ENCODE results near the gene TMED4. TPM values are rescaled to one million over a fixed set of nuclear protein-coding genes. Genes with fewer than 3 reads are reported as not detected.
A peak's percentile ranks its signal among the peaks of the same experiment; 100 is the strongest.

TMED4 gene
- total and polyA plus RNA-seq, 2 donors (not counting 1 experiment from before 2014, with no cell fraction given): 84.1 to 102 TPM

DNA sequence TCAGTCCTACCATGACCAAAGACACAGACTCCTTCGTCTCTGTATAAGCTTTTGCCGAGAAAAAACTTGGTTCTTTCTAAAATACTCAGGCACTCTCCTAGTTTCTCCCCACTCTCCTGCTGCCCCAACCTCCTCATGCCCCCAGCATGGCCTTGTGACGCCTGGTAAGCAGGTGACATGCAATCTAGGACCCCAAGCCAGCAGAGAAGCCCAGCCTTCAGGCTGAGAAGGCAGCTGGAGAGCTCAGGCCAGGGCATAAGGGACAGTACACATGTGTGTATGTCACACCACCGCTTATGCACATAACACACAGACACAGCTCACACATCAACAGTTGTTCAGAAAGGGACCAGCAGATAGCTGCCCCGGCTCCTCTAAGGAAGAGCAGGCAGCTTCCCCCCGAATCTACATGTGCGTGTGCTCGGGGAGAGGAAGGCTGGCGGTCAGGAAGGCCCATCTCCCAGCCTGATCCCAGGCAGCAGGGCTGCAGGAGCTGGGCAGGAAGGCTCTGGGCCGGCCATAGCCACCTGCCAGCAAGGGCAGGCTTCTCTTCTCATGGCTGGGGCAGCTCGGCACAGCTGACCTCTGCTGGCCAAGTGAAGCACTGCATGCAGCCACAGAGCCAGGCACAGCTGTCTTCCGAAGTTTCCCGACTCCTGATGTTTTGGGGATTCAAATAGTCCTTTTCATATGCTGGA lies 16.8 kb downstream of the TMED4 start:
- Mint-ChIP-seq H3K4me3 (no peak overlapping the region), H3K4me1 (no peaks in the 10 kb centered on the region), H3K9me3 (ENCODE audit: insufficient read depth) (no peaks in the 10 kb centered on the region), H3K27me3 (no peaks in the 10 kb centered on the region), H3K27ac (no peak overlapping the region)
- H3K9me3 ChIP-seq (ENCODE audit: control extremely low read depth in 1 of 3, control insufficient read depth in 2 of 3, insufficient read depth in 1 of 3, low read length in 2 of 3): no peaks in the 10 kb centered on the region
- intact Hi-C loops (cut with micrococcal nuclease): loop anchor here (1.0 to 2.0 kb wide), 2 partner anchors 74 to 324 kb away; partner anchors contain the start of gene NUDCD3
- no peaks in the 10 kb centered on the region for H3K27me3 ChIP-seq (replicated peaks in 1 of 4; ENCODE audit: control extremely low read depth in 1 of 4, control insufficient read depth in 3 of 4, insufficient read depth in 4 of 4, low read length in 3 of 4)
- peaks cover 24% of the 10 kb centered on the region for H4K20me1 ChIP-seq (ENCODE audit: control insufficient read depth, insufficient read depth, low read length, poor library complexity, severe bottlenecking)
- H3K27ac ChIP-seq (ENCODE audit: low read length in 2 of 2): no peak overlapping the region
- TF ChIP-seq, protein P1, sequence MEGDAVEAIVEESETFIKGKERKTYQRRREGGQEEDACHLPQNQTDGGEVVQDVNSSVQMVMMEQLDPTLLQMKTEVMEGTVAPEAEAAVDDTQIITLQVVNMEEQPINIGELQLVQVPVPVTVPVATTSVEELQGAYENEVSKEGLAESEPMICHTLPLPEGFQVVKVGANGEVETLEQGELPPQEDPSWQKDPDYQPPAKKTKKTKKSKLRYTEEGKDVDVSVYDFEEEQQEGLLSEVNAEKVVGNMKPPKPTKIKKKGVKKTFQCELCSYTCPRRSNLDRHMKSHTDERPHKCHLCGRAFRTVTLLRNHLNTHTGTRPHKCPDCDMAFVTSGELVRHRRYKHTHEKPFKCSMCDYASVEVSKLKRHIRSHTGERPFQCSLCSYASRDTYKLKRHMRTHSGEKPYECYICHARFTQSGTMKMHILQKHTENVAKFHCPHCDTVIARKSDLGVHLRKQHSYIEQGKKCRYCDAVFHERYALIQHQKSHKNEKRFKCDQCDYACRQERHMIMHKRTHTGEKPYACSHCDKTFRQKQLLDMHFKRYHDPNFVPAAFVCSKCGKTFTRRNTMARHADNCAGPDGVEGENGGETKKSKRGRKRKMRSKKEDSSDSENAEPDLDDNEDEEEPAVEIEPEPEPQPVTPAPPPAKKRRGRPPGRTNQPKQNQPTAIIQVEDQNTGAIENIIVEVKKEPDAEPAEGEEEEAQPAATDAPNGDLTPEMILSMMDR (IDR thresholded peaks at IDR 0.05): peak; percentile 98
- TF ChIP-seq EZH2 (IDR thresholded peaks at IDR 0.05; ENCODE audit: borderline replicate concordance, insufficient read depth, low read depth, low read length, poor library complexity, severe bottlenecking): no peak
- CTCF ChIA-PET: interaction anchor here (0.7 to 4.6 kb wide), 32 partner anchors 9 to 571 kb away, joined by 3 to 42 read pairs (median 4); partner anchors contain the start of genes DDX56, H2AZ2, NUDCD3 and OGDH
- 70% methylated on average over 13 of the region's 13 CpGs for WGBS (ENCODE audit: insufficient coverage)
- H3K4me3 ChIP-seq (ENCODE audit: control extremely low read depth in 1 of 5, extremely low read depth in 1 of 5, insufficient read depth in 1 of 5, low read depth in 2 of 5, low read length in 4 of 5): no peak overlapping the region
- H3K36me3 ChIP-seq (replicated peaks in 1 of 2; ENCODE audit: control extremely low read depth in 1 of 2, control insufficient read depth in 1 of 2, extremely low read depth in 1 of 2, insufficient read depth in 2 of 2, low read length in 1 of 2): peaks cover 6 to 61% of the 10 kb centered on the region in 2 experiments
- POLR2A ChIA-PET: interaction anchor here (0.6 to 1.5 kb wide), 2 partner anchors 8 to 68 kb away, joined by 4 to 7 read pairs; partner anchors contain the start of gene DDX56
- DNase-seq (peak; percentile 73), ATAC-seq (ENCODE audit: low read depth) (peak; percentile 98)
- H3K4me1 ChIP-seq (ENCODE audit: control insufficient read depth in 2 of 2, insufficient read depth in 2 of 2, low read length in 2 of 2): no peaks in the 10 kb centered on the region
- peaks cover 4% of the 10 kb centered on the region for H3K79me2 ChIP-seq (ENCODE audit: control insufficient read depth, insufficient read depth, low read length)
- no peak overlapping the region for H3K4me2 ChIP-seq (replicated peaks; ENCODE audit: low read depth, low read length, poor library complexity, severe bottlenecking)
- no peak overlapping the region for H3K9ac ChIP-seq (ENCODE audit: low read length)
- no peak overlapping the region for H2AFZ ChIP-seq (ENCODE audit: insufficient read depth, low read depth, low read length, poor library complexity, severe bottlenecking)

DNA sequence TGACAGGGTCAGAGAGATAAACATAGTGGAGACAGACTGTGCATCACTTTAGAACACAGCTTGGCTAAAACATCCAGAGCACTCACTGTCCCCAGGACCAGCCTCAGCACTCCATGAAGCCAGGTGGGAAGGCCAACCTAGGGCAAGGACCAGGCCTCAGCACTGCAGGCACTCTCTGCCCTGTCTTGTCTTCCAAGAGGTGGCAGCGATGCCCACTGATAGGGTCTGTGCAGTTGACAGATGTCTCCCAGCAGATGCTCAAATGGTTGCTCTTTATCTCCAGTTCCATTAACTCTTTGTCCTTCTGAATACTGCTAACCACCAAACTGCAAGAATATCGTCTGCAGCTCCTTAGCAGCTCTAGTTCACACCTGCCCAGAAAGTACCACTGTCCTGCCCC lies 17.4 kb downstream of the TMED4 start:
- H3K27ac ChIP-seq (ENCODE audit: low read length in 2 of 2): no peak overlapping the region
- no peaks in the 10 kb centered on the region for H3K9me3 Mint-ChIP-seq (ENCODE audit: insufficient read depth)
- CTCF ChIA-PET: interaction anchor here (0.7 to 4.6 kb wide), 20 partner anchors 10 to 571 kb away, joined by 3 to 42 read pairs (median 6); partner anchors contain the start of genes DDX56, H2AZ2 and NUDCD3

More for the DNA sequence above, 17.4 kb downstream of the TMED4 start:
- Histone ChIP-seq H3K79me2 (ENCODE audit: control insufficient read depth, insufficient read depth, low read length) (peaks cover 4% of the 10 kb centered on the region), H3K4me1 (ENCODE audit: control insufficient read depth in 2 of 2, insufficient read depth in 2 of 2, low read length in 2 of 2) (no peaks in the 10 kb centered on the region), H3K27me3 (replicated peaks in 1 of 4; ENCODE audit: control extremely low read depth in 1 of 4, control insufficient read depth in 3 of 4, insufficient read depth in 4 of 4, low read length in 3 of 4) (no peaks in the 10 kb centered on the region), H2AFZ (ENCODE audit: insufficient read depth, low read depth, low read length, poor library complexity, severe bottlenecking) (no peak overlapping the region), H3K36me3 (replicated peaks in 1 of 2; ENCODE audit: control extremely low read depth in 1 of 2, control insufficient read depth in 1 of 2, extremely low read depth in 1 of 2, insufficient read depth in 2 of 2, low read length in 1 of 2) (peaks cover 4 to 54% of the 10 kb centered on the region in 2 experiments), H3K4me3 (ENCODE audit: control extremely low read depth in 1 of 5, extremely low read depth in 1 of 5, insufficient read depth in 1 of 5, low read depth in 2 of 5, low read length in 4 of 5) (no peak overlapping the region), H3K9me3 (ENCODE audit: control extremely low read depth in 1 of 3, control insufficient read depth in 2 of 3, insufficient read depth in 1 of 3, low read length in 2 of 3) (no peaks in the 10 kb centered on the region), H3K9ac (ENCODE audit: low read length) (no peak overlapping the region), H4K20me1 (ENCODE audit: control insufficient read depth, insufficient read depth, low read length, poor library complexity, severe bottlenecking) (peaks cover 18% of the 10 kb centered on the region), H3K4me2 (replicated peaks; ENCODE audit: low read depth, low read length, poor library complexity, severe bottlenecking) (no peak overlapping the region)
- TF ChIP-seq EZH2 (IDR thresholded peaks at IDR 0.05; ENCODE audit: borderline replicate concordance, insufficient read depth, low read depth, low read length, poor library complexity, severe bottlenecking): no peak
- TF ChIP-seq, protein P1 (IDR thresholded peaks at IDR 0.05): no peak
- WGBS (ENCODE audit: insufficient coverage): 91% methylated on average over 2 of the region's 2 CpGs
- ATAC-seq (ENCODE audit: low read depth) (no peak), DNase-seq (no peak)
- POLR2A ChIA-PET: interaction anchor here (0.9 to 1.5 kb wide), 2 partner anchors 9 to 187 kb away, joined by 3 to 4 read pairs; partner anchors contain the start of gene DDX56
- H3K4me1 Mint-ChIP-seq: no peaks in the 10 kb centered on the region
- no peak overlapping the region for H3K4me3 Mint-ChIP-seq
- H3K27ac Mint-ChIP-seq: no peak overlapping the region
- H3K27me3 Mint-ChIP-seq: no peaks in the 10 kb centered on the region
- intact Hi-C loops (cut with micrococcal nuclease): loop anchor here (1.0 to 2.0 kb wide), 2 partner anchors 74 to 323 kb away; partner anchors contain the start of gene NUDCD3

Data from B cell (primary cell).